ENCODE results near the gene TMEM207. TPM values are rescaled to one million over a fixed set of nuclear protein-coding genes. Genes with fewer than 3 reads are reported as not detected.

Gene TMEM207
- total and polyA plus RNA-seq, 3 experiments from 2014 or later = not detected

DNA sequence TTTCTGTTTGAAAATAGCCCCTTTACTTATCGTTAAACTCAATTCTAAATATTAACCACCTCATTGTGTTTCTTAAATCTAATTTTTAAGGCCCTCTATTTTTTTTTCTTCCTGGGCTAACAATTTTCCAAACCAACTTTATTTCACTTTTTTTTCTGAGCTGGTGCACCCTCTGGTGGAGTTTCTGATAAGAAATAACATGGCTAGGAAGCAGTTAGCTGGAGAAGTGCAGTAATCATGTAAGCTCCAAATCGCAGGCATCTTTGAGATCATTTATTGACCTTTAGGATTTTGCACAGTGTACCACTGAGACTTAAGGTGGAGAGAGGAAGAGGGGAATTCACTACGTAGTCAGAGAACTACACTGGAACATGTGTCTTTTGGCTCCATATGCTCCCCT lies 6.4 kb downstream of the TMEM207 start:
- ChIA-PET CTCF (no interaction called here), POLR2A (no interaction called here)
- Histone ChIP-seq H3K9me3 (ENCODE audit: low read length) (no peaks in the 10 kb centered on the region), H3K27ac (ENCODE audit: low read depth, low read length) (no peak overlapping the region), H3K27me3 (ENCODE audit: insufficient read depth, low read length, poor library complexity, severe bottlenecking) (no peaks in the 10 kb centered on the region), H3K36me3 (ENCODE audit: insufficient read depth, low read length) (no peaks in the 10 kb centered on the region), H3K4me1 (ENCODE audit: insufficient read depth, low read length) (no peaks in the 10 kb centered on the region), H3K4me3 (ENCODE audit: low read length) (no peak overlapping the region)
- Mint-ChIP-seq H3K4me1 (peaks cover 8 to 10% (median 9%) of the 10 kb centered on the region in 3 donors), H3K4me3 (no peak overlapping the region), H3K27ac (no peak overlapping the region), H3K36me3 (no peaks in the 10 kb centered on the region), H3K27me3 (peaks cover 5 to 10% of the 10 kb centered on the region in 2 donors), H3K9me3 (no peaks in the 10 kb centered on the region)
- no peak for DNase-seq

- POLR2A ChIA-PET = no interaction called here
Observed at GRCh38 chr3:190442240-190442639, 7.5 kb downstream of the TMEM207 start.

GRCh38 chr3:190436331-190436730 lies 13.4 kb downstream of the TMEM207 start:
- POLR2A ChIA-PET = no interaction called here
- Mint-ChIP-seq H3K9me3 (no peaks in the 10 kb centered on the region), H3K27me3 (peaks cover 21 to 37% of the 10 kb centered on the region in 2 donors), H3K27ac (no peak overlapping the region), H3K4me1 (no peaks in the 10 kb centered on the region), H3K36me3 (peaks cover 0 to 3% (median 0%) of the 10 kb centered on the region in 3 donors), H3K4me3 (no peak overlapping the region)
- no peak for DNase-seq
- Histone ChIP-seq H3K27ac (ENCODE audit: low read depth, low read length) (no peak overlapping the region), H3K27me3 (ENCODE audit: insufficient read depth, low read length, poor library complexity, severe bottlenecking) (no peaks in the 10 kb centered on the region), H3K4me1 (ENCODE audit: insufficient read depth, low read length) (no peaks in the 10 kb centered on the region), H3K9me3 (ENCODE audit: low read length) (no peaks in the 10 kb centered on the region), H3K4me3 (ENCODE audit: low read length) (no peak overlapping the region), H3K36me3 (ENCODE audit: insufficient read depth, low read length) (no peaks in the 10 kb centered on the region)
- CTCF ChIA-PET = no interaction called here

More at GRCh38 chr3:190442240-190442639, 7.5 kb downstream of the TMEM207 start:
- Histone ChIP-seq H3K4me1 (ENCODE audit: insufficient read depth, low read length) (no peaks in the 10 kb centered on the region), H3K9me3 (ENCODE audit: low read length) (no peaks in the 10 kb centered on the region), H3K36me3 (ENCODE audit: insufficient read depth, low read length) (no peaks in the 10 kb centered on the region), H3K27me3 (ENCODE audit: insufficient read depth, low read length, poor library complexity, severe bottlenecking) (no peaks in the 10 kb centered on the region), H3K4me3 (ENCODE audit: low read length) (no peak overlapping the region), H3K27ac (ENCODE audit: low read depth, low read length) (no peak overlapping the region)
- DNase-seq = no peak
- Mint-ChIP-seq H3K36me3 (no peaks in the 10 kb centered on the region), H3K4me1 (peaks cover 8 to 10% (median 9%) of the 10 kb centered on the region in 3 donors), H3K9me3 (no peaks in the 10 kb centered on the region), H3K27ac (no peak overlapping the region), H3K27me3 (peaks cover 5 to 8% of the 10 kb centered on the region in 2 donors), H3K4me3 (no peak overlapping the region)
- CTCF ChIA-PET = no interaction called here

- CTCF ChIA-PET = no interaction called here
- Histone ChIP-seq H3K4me1 (ENCODE audit: insufficient read depth, low read length) (no peaks in the 10 kb centered on the region), H3K4me3 (ENCODE audit: low read length) (no peak overlapping the region), H3K9me3 (ENCODE audit: low read length) (no peaks in the 10 kb centered on the region), H3K36me3 (ENCODE audit: insufficient read depth, low read length) (no peaks in the 10 kb centered on the region), H3K27ac (ENCODE audit: low read depth, low read length) (no peak overlapping the region), H3K27me3 (ENCODE audit: insufficient read depth, low read length, poor library complexity, severe bottlenecking) (no peaks in the 10 kb centered on the region)
- Mint-ChIP-seq H3K9me3 (no peaks in the 10 kb centered on the region), H3K4me1 (no peaks in the 10 kb centered on the region), H3K27ac (no peak overlapping the region), H3K36me3 (peaks cover 0 to 3% (median 0%) of the 10 kb centered on the region in 3 donors), H3K27me3 (peaks cover 21 to 37% of the 10 kb centered on the region in 2 donors), H3K4me3 (no peak overlapping the region)
- DNase-seq = no peak
- POLR2A ChIA-PET = no interaction called here
Observed at GRCh38 chr3:190435618-190436017, 14.1 kb downstream of the TMEM207 start.

DNA sequence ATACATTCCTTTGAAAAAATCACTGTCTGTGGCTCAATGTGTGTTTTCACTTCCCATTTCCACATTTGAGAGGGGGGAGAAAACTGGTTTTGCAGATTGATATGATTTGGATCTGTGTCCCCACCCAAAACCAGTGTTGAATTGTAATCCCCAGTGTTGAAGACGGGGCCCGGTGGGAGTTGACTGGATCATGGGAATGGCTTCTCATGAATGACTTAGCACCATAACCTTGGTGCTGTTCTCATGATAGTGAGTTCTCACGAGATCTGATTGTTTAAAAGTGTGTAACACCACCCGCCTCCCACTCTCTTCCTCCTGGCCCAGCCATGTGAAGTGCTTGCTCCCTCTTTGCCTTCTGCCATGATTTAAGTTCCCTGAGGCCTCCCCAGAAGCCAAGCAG lies 16.1 kb downstream of the TMEM207 start:
- Mint-ChIP-seq H3K27me3 (peaks cover 16 to 30% of the 10 kb centered on the region in 2 donors), H3K27ac (no peak overlapping the region), H3K4me1 (no peaks in the 10 kb centered on the region), H3K4me3 (no peak overlapping the region), H3K9me3 (no peaks in the 10 kb centered on the region), H3K36me3 (peaks cover 0 to 3% (median 0%) of the 10 kb centered on the region in 3 donors)
- DNase-seq = no peak
- Histone ChIP-seq H3K27ac (ENCODE audit: low read depth, low read length) (no peak overlapping the region), H3K36me3 (ENCODE audit: insufficient read depth, low read length) (no peaks in the 10 kb centered on the region), H3K9me3 (ENCODE audit: low read length) (no peaks in the 10 kb centered on the region), H3K27me3 (ENCODE audit: insufficient read depth, low read length, poor library complexity, severe bottlenecking) (no peaks in the 10 kb centered on the region), H3K4me3 (ENCODE audit: low read length) (no peak overlapping the region), H3K4me1 (ENCODE audit: insufficient read depth, low read length) (no peaks in the 10 kb centered on the region)
- ChIA-PET POLR2A (no interaction called here), CTCF (no interaction called here)

- ChIA-PET POLR2A (no interaction called here), CTCF (no interaction called here)
Observed at GRCh38 chr3:190432216-190432615, 17.5 kb downstream of the TMEM207 start.

GRCh38 chr3:190430906-190431305 lies 18.8 kb downstream of the TMEM207 start:
- H3K4me3 Mint-ChIP-seq = no peak overlapping the region
- Histone ChIP-seq H3K4me3 (ENCODE audit: low read length) (no peak overlapping the region), H3K9me3 (ENCODE audit: low read length) (no peaks in the 10 kb centered on the region), H3K4me1 (ENCODE audit: insufficient read depth, low read length) (no peaks in the 10 kb centered on the region), H3K36me3 (ENCODE audit: insufficient read depth, low read length) (no peaks in the 10 kb centered on the region), H3K27me3 (ENCODE audit: insufficient read depth, low read length, poor library complexity, severe bottlenecking) (no peaks in the 10 kb centered on the region), H3K27ac (ENCODE audit: low read depth, low read length) (no peak overlapping the region)
- ChIA-PET POLR2A (no interaction called here), CTCF (no interaction called here)
- DNase-seq = no peak
- H3K36me3 Mint-ChIP-seq = peaks cover 0 to 3% (median 0%) of the 10 kb centered on the region in 3 donors
- H3K4me1 Mint-ChIP-seq = no peaks in the 10 kb centered on the region
- no peak overlapping the region for H3K27ac Mint-ChIP-seq
- H3K9me3 Mint-ChIP-seq = no peaks in the 10 kb centered on the region
- peaks cover 13 to 18% of the 10 kb centered on the region in 2 donors for H3K27me3 Mint-ChIP-seq

More at GRCh38 chr3:190432216-190432615, 17.5 kb downstream of the TMEM207 start:
- Mint-ChIP-seq H3K4me1 (no peaks in the 10 kb centered on the region), H3K27ac (no peak overlapping the region), H3K4me3 (no peak overlapping the region), H3K27me3 (peaks cover 16 to 29% of the 10 kb centered on the region in 2 donors), H3K36me3 (peaks cover 0 to 3% (median 0%) of the 10 kb centered on the region in 3 donors), H3K9me3 (no peaks in the 10 kb centered on the region)
- H3K9me3 ChIP-seq (ENCODE audit: low read length) = no peaks in the 10 kb centered on the region
- H3K4me3 ChIP-seq (ENCODE audit: low read length) = no peak overlapping the region
- H3K27ac ChIP-seq (ENCODE audit: low read depth, low read length) = no peak overlapping the region
- DNase-seq = no peak
- H3K36me3 ChIP-seq (ENCODE audit: insufficient read depth, low read length) = no peaks in the 10 kb centered on the region
- H3K4me1 ChIP-seq (ENCODE audit: insufficient read depth, low read length) = no peaks in the 10 kb centered on the region
- H3K27me3 ChIP-seq (ENCODE audit: insufficient read depth, low read length, poor library complexity, severe bottlenecking) = no peaks in the 10 kb centered on the region

- Mint-ChIP-seq H3K36me3 (peaks cover 0 to 3% (median 0%) of the 10 kb centered on the region in 3 donors), H3K27me3 (peaks cover 7 to 15% of the 10 kb centered on the region in 2 donors), H3K9me3 (no peaks in the 10 kb centered on the region), H3K27ac (no peak overlapping the region), H3K4me1 (peaks cover 0 to 5% (median 4%) of the 10 kb centered on the region in 3 donors), H3K4me3 (no peak overlapping the region)
- ChIA-PET POLR2A (no interaction called here), CTCF (no interaction called here)
- Histone ChIP-seq H3K27me3 (ENCODE audit: insufficient read depth, low read length, poor library complexity, severe bottlenecking) (no peaks in the 10 kb centered on the region), H3K4me1 (ENCODE audit: insufficient read depth, low read length) (no peaks in the 10 kb centered on the region), H3K27ac (ENCODE audit: low read depth, low read length) (no peak overlapping the region), H3K9me3 (ENCODE audit: low read length) (no peaks in the 10 kb centered on the region), H3K4me3 (ENCODE audit: low read length) (no peak overlapping the region), H3K36me3 (ENCODE audit: insufficient read depth, low read length) (no peaks in the 10 kb centered on the region)
- DNase-seq = no peak
Observed at GRCh38 chr3:190429681-190430080, 20.0 kb downstream of the TMEM207 start.
